Measurements from ENCODE around the gene NMD3.
A peak's percentile ranks its signal among the peaks of the same experiment; 100 is the strongest.

Gene NMD3

DNA sequence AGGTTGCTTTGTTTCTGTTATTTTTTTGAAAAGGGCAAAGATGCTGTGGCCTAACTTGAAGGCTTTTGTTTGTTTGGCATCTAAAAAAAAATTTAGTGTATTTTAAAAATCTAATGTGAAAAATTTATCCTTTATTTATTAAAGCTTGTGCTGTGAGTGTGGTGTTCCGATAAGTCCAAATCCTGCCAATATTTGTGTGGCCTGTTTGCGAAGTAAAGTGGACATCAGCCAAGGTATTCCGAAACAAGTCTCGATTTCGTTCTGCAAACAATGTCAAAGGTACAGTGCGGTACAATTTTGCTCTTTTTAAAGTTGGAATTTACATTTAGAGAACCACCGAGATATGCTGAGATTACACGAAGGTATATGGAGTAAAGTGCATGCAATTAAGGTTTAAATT lies 3.7 kb downstream of the NMD3 start:
- no peak for DNase-seq (ENCODE audit: extremely low spot score, insufficient read length, low read depth)
- FAIRE-seq, result no peak

DNA sequence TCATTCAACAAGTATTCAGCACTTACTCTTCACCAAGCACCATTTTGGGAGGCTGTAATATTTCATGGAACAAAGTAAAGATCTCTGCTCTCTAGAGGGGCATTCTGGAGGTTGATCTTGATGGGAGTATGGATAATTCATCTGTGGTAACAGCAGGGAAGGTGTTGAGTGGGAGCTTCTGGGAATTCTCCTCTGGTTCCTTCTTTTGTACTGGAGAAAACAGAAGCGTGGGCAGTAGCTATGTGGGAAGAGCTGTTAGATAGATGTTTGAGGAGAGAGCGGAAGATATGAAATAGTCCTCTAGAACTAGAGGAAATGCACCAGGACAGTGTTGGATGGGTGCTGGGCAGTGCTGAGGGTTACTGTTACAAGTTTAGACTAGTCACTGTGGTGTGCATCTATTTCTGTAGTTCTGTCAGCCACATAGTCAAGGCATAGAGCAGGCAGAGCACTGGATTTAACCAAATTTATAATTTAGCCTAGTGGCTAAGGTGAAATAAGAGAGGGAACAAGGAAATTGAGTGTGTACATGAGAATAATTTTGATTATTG lies 9.6 kb downstream of the NMD3 start:
- DNase-seq (ENCODE audit: extremely low spot score, insufficient read length, low read depth), result no peak
- no peak for FAIRE-seq

DNA sequence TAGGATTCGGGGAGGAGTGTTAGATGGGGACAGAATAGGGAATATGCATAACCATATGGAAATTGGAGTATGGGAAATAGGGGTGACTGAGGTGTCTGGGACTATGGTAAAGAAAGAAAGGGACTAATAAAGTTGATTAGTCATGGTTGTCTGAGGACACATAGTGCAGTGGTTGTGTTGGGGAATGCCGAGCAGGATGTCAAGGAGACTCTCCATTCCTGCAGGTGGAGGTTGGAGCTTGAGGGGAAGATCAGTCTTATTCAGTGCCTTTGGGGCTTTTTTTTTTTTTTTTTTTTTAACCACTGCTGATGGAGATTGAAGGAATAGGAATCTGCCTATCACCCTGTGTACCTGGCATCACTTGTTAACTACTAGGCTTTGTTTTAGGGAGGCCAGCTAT lies 10.8 kb downstream of the NMD3 start:
- DNase-seq (ENCODE audit: extremely low spot score, insufficient read length, low read depth) (no peak), FAIRE-seq (no peak)

DNA sequence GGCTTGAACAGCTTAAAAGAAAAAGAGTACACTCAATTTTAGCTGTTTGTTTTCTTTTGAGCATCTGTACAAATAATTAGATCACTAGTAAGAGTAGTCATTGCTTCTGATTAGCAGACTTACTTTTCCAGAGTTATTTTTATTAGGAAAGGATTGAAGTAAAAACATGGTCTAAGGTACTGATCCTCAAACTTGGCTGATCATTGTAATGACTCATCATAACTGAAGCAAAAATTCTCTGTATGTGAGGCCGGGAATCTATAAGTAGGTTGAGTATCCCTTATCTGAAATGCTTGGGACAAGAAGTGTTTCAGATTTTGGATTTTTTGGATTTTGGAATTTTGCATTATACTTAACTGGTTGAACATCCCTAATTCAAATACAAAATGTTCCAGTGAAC lies 12.4 kb downstream of the NMD3 start:
- DNase-seq (ENCODE audit: extremely low spot score, insufficient read length, low read depth) (no peak), FAIRE-seq (no peak)

DNA sequence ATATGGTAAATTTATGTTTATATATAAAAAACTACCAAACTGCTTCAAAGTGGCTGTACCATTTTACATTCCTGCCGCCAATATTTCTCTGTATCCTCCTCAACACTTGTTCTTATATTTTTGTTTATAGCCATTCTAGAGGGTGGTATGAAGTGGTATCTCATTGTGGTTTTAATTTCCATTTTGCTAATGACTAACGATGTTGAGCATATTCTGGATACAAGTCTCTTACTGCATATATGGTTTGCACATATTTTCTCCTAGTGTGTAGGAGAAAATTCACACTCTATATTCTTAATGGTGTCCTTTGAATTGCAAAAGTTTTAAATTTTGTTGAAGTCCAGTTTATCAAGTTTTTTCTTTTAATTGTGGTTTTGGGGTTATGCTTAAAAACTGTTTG lies 15.1 kb downstream of the NMD3 start:
- no peak for DNase-seq (ENCODE audit: extremely low spot score, insufficient read length, low read depth)
- FAIRE-seq, result peak; percentile 18

DNA sequence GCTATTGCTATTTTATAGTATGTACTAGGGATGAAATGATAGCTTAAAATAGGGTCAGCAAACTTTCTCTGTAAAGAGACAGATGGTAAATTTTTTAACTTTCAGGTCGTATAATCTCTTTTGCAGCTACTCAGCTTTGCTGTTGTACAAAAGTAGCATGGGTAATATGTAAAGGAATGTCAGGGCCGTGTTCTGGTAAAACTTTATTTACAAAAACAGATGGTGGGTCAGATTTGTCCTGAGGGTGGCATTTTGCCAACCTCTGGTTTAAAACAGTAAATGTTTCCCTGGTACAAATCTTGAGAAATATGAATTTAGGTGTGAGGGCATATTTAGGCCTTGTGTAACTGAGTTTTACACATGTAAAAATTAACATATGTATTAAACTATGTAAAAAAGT lies 18.6 kb downstream of the NMD3 start:
- FAIRE-seq (no peak), DNase-seq (ENCODE audit: extremely low spot score, insufficient read length, low read depth) (no peak)

DNA sequence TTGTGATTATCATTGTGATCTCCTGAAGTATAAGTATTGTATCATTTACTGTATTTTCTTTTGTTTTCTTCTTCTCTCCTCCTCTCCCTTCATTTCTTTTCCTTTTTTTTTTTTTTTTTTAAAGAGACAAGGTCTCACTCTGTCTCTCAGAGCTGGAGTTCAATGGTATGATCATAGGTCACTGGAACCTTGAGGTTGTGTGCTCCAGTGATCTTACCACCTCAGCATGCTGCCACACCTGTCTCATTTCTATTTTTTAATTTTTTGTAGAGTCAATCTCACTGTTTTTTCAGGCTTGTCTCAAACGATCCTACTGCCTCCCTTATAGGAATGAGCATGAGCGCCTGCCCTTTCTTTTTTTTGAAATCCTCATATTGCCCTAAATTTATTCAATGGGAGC lies 23.4 kb downstream of the NMD3 start:
- FAIRE-seq (no peak), DNase-seq (ENCODE audit: extremely low spot score, insufficient read length, low read depth) (no peak)

DNA sequence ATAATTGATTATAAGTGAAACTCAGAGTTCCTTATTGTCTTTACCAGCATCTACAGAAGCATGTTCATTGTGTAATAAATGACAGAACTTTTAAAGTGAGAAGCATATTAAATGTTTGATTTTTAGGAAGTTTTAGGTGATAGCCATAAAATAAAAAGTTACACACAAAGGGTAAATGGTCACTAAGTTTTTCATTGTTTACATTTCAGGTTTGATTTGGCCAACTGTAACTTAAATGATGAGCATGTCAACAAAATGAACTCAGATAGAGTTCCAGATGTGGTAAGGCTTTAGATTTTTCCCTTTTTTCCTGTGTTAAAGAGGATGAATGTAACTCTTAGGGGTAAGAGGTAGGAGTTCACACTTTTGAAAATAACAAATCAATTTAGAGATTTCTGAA lies 25.9 kb downstream of the NMD3 start:
- DNase-seq (ENCODE audit: extremely low spot score, insufficient read length, low read depth), result no peak
- FAIRE-seq, result no peak

DNA sequence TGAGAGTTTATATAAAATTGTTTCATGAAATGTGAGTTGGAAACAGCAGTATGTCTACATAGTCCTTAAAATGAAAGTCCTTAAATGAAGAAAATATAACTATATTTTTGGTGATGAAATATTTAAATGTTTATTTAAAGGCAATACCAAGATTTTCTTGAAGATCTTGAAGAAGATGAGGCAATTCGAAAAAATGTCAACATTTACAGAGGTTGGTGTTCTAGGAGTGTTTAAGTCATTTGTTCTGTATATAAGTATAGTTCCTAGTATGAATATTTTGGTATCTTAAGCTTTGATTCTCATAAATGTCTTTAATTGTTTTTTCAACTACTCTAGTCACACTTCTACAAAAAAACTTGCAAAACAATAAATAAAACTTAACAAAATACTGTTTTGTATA lies 29.0 kb downstream of the NMD3 start:
- FAIRE-seq (no peak), DNase-seq (ENCODE audit: extremely low spot score, insufficient read length, low read depth) (no peak)

DNA sequence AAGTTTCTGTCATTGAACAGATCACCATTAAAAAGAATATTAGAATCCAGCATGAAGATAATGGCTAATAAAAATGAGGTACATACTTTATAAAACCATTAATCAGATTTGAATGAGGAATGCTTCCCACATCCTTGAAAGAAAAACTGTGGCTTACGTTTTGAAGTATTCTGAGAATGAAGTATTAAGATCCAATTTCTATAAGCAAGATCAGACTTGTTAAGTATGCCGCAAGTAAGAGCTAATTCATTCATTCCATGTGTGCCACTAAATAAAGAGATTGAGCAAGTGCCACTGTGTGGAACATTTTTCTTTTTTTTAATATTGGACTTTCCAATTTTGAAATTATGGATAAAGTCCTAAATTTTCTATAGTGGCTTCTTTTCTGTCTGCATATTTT lies 30.6 kb downstream of the NMD3 start:
- DNase-seq (ENCODE audit: extremely low spot score, insufficient read length, low read depth) (no peak), FAIRE-seq (no peak)

DNA sequence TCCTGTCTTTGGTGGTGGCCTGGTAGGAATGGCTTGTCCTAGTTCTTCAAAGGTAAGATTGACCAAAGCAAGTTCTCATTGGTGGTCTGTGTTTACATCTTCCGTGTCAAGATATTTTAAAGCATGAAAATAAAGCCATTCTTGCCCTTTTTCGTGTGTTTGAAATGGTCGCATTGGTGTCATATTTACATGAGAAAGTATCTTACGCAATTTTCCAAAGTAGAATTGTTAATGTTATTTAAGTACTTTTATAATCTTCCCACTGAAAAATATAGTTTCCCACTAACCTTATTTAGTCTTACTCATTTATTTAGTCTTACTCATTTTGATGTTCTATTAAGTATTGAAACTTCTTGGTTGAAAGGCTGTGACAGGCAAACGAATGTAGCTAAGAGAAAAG lies 31.0 kb downstream of the NMD3 start:
- FAIRE-seq, result no peak
- no peak for DNase-seq (ENCODE audit: extremely low spot score, insufficient read length, low read depth)

DNA sequence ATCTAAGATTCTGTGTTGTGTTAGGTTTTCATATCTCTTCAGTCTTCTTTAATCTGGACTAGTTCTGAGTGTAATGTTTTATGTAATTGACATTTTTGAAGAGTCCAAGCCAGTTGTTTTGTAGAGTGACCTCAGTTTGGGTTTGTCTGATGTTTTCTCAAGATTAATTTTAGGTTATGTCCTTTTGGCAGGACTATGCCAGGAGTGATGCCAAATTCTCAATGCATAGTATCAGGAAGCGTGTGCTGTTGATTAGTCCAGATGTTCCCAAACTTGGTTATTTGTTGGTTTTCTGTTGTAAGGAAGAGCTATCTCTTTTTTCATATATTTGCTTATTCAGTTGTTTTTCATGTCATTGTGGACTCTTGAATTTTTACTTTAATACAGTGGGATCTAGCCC lies 32.6 kb downstream of the NMD3 start:
- DNase-seq (ENCODE audit: extremely low spot score, insufficient read length, low read depth) (no peak), FAIRE-seq (no peak)

DNA sequence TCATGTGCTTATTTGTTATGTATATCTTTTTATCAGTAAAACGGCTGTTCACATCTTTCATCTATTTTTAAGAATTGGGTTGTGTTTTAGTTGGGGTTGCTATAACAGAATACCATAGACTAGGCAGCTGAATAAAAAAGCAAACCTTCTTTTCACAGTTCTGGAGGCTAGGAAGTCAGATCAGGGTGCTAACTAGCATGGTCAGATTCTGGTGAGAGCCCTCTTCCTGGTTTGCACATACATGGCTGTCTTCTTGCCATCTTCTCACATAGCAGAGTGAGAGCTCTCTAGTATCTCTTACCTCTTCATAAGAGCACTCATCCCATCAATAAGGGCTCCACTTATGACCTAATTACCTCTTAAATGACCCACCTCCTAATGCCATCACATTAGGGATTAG lies 33.8 kb downstream of the NMD3 start:
- DNase-seq (ENCODE audit: extremely low spot score, insufficient read length, low read depth) (no peak), FAIRE-seq (no peak)

DNA sequence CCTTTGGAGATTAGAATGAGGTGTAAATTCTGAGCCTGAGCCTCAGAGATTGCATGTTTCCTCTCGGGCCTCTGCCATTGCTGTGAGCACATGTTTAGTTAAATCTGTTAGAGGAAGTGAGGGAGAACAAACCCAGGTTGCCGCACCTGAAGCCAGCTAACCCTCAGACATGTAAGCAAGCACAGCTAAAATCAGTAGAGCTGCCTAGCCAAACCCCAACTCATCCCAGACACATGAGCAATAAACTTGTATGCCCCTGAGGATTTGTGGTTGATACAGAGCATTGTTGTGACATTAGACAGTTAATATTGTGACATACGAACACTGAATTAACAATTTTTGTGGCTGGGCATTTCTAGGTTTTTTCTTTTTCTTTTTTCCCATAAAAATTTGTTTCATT lies 41.9 kb downstream of the NMD3 start:
- no peak for FAIRE-seq
- DNase-seq (ENCODE audit: extremely low spot score, insufficient read length, low read depth), result no peak

DNA sequence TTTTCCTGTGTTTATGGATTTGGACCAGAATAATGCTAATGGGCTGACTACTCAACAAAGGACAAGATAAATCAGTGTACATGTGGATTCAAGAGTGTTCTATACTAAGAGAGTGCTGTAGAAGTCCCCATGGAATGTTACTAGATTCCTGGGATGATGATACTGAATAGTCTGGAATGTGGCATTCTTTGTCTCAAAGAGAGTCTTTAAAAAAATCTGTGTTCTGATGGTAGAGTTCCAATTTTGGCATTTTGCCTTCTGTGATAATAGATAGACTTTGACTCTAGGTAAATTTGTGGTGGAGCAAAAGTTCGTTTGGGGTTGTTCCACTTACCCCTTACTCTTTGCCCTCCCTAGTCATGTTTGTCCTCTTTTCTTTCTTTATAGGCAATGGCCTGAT lies 43.7 kb downstream of the NMD3 start:
- no peak for FAIRE-seq
- DNase-seq (ENCODE audit: extremely low spot score, insufficient read length, low read depth), result no peak

DNA sequence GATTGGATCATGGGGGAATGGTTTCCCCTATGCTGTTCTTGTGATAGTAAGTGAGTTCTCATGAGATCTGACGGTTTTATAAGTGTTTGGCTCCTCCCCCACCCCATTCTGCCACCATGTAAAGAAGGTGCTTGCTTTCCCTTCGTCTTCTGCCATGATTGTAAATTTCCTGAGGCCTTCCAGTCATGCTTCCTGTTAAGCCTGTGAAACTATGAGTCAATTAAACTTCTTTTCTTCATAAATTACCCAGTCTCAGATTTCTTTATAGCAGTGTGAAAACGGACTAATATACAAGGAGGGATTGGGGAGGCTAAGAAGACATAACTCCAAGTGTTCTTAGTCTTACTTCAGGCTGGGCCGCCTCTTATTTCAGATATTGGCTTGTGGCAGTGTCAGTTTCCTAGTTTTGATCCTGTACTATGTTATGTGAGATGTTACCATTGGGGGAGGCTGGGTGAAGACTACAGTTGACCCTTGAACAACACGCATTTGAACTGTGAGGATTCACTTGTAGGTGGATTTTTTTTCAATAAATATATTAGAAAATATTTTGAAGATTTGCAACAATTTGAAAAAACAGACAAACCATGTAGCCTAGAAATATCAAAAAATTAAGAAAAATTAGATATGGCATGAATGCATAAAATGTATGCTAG lies 44.9 kb downstream of the NMD3 start:
- DNase-seq (ENCODE audit: extremely low spot score, insufficient read length, low read depth) (no peak), FAIRE-seq (no peak)

DNA sequence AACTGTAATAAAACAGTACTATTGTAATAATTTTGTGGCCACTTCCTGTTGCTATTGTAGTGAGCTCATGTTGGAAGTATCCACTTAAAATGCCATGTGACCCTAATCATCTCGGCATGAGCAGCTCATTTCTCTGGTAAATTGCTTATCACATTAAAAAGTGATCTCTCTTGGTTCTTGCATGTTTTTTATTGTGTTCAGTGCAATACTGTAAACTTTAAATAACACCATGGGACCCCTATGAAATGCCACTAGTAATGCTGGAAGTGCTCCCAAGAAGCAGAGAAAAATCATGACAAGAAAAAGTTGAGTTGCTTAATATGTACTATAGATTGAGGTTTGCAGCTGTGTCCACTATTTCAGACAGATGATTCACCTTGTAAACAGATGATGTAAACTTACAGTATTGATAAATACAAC lies 45.6 kb downstream of the NMD3 start:
- FAIRE-seq (no peak), DNase-seq (ENCODE audit: extremely low spot score, insufficient read length, low read depth) (no peak)

DNA sequence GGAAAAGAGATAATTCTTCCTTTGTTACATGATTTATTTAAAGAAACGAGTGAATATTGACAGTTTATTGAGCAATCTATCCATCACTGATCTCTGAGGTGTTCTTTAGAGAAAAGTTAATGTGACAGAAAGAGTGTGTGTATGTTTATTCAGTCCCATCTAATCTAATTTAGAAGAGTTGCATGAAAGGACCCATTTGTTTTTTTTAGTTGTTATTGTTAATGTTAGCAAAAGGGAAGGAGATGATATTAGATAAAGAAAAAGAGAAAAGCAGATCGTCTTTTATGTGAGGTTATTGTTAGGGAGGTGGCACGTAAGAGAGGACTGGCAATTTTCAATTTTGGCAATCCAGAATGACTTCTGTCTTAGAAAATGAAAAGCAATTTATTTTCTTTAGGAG lies 46.5 kb downstream of the NMD3 start:
- FAIRE-seq (no peak), DNase-seq (ENCODE audit: extremely low spot score, insufficient read length, low read depth) (no peak)

DNA sequence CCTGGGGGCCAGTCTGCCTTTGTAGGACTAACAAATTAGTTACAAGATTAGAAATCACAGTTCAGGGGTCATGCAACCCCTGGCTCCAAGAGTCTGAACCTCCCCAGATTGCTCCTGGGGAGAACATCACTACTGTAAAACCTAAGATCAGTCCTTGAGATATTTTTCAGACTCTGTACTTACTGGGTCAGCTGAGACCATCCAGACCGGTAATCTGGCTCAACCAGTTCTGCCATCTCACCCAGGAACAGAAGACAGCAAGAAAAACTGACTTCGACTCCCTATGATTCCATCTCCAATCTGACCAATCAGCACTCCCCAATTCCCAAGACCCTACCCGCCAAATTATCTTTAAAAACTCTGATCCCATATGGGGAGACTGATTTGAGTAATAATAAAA lies 47.5 kb downstream of the NMD3 start:
- FAIRE-seq, result no peak

DNA sequence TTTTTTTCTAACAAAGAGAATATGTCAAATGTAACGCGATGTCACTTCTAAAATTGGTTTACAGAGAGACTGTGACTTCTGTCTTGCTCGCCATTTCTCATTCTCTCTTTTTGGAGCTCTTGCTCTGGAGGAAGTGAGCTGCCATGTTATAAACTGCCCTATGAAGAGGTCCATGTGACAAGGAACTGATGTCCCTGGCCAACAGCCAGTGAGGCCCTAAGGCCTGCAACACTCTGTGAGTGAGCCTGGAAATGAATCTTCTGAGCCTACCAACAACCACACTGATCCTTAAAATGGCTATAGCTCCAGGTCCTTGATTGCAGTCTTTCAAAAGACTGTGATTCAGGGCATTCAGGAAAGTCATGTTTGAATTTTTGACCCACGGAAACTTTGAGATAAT lies 49.9 kb downstream of the NMD3 start:
- FAIRE-seq (no peak), DNase-seq (ENCODE audit: extremely low spot score, insufficient read length, low read depth) (no peak)

More for the DNA sequence above, 47.5 kb downstream of the NMD3 start:
- DNase-seq (ENCODE audit: extremely low spot score, insufficient read length, low read depth), result no peak

DNA sequence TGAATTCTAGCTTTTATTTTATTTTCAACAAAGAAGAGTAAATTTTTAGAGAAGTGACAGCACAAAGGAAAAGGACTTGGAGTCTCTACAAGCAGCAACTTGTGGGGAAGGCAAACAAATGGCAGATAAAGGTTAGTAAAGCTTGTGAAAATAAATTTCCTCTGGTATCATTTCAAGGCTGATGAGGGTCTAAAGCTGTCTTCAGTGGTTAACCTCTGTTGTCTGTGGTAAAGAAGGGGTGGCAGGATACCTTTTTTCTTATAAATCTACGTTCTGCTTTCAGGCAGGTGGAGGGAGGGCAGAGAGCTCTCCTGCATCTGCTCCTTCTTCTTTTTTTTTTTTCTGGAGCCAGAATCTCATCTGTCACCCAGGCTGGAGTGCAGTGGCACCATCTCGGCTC lies 50.5 kb downstream of the NMD3 start:
- DNase-seq (ENCODE audit: extremely low spot score, insufficient read length, low read depth) (no peak), FAIRE-seq (no peak)

DNA sequence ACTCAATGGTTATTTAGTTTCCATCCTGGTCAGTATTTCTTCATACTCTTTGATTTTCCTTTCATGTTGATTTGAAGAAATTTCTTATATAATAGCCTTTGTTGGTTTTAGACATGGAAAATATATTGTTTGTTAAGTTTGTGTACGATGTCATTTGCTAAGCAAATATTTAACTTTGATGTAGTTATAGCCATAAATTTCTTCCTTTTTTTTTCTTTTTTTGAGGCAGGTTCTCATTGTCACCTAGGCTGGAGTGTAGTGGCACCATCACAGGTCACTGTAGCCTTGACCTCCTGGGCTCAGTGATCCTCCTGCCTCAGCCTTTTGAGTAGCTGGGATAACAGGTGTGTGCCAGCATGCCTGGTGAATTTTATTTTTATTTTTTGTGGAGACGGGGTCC lies 51.4 kb downstream of the NMD3 start:
- FAIRE-seq, result no peak
- no peak for DNase-seq (ENCODE audit: extremely low spot score, insufficient read length, low read depth)
